NCI-H2227 (cell line): ENCODE results near the gene CTIF.

Experiments used
- DNase-seq: peaks from one replicate; lab custom pipeline; 2025; ENCODE audit not compliant: unreplicated experiment; lab: John Stamatoyannopoulos, UW

Gene CTIF

DNA sequence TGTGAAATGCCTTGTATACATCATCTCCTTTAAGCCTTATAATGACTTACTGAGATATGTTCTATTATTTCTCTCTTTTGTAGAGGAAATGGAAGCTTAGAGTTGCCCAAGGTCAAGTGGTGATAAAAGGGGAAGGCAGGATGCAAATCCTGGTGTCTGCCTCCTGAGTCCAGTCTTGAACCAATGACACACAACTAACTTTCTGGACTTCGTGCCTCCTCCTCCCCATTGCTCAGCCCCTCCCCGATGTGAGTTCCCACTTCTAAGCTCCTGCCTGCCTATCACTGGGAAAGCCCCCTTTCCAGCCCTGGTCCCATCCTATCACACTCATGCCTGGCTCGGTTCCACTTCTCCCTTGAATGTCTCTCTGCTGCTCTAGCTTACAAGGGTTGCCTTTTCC is 6.9 kb upstream of the CTIF start:
- DNase-seq = no peak

DNA sequence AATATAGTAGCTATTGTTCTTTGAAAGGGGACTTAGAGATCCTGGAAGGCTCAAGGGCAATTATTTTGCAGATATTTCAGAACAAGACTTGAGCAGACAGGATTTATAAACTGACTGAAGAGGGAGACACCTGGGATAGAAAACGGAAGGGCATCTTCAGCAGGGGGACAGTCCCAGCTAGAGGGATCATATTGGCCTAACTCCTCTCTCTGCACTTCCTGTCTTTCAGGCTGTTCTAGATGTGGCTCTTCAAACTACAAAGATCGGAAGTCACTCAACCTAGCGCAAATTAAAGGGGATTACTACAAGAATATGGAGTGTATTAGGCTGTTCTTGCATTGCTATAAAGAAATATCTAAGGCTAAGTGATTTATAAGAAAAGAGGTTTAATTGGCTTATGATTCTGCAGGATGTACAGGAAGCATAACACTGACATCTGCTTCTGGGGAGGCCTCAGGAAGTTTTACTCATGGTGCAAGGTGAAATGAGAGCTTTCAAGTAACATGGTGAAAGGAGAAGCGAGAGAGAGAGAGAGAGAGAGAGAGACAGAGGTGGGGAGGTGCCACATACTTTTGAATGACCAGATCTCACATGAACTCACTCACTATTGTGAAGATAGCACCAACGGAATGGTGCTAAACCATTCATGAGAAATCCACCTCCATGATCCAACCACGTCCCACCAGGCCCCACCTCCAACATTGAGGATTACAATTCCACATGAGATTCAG is 5.3 kb upstream of the CTIF start:
- no peak for DNase-seq

DNA sequence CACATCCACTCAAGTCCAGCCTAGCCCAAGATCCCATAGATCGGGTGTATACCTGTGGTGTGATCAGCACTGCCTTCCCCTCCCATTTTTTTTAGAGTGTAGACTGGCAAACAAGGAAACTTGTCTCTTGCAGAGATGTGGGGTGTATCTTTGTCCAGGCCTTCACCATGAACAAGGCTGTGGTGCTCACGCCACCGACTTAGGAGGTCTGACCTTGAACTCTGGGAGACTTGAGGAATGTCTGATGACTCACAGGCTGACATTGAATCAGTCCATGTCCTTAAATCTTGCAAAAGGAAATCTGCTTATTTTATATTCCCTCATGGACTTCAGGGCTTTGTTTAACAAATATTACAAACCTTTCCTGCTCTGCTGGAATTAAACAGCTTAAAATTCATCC is 4.5 kb upstream of the CTIF start:
- no peak for DNase-seq

GRCh38 chr18:48535956-48536355 is 2.9 kb upstream of the CTIF start:
- DNase-seq = no peak

DNA sequence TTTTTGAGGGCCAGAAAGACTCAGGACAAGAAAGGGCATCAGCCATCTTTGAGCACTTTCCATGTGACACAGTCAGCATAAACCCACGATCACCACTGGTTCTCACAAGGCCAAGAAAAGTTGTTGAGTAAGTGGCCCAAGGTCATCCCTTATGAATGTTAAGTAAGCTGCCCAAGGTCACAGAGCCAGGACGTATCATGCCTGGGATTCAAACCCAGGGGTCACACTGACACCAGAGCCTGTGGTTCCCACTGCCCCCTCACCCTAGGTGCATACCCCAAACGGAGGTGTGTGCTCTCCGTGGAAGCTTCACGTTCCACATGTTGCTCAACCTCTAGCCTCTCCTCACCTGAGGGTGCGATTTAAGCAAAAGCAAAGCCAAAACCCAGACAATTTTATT is 2.3 kb upstream of the CTIF start:
- DNase-seq = no peak

DNA sequence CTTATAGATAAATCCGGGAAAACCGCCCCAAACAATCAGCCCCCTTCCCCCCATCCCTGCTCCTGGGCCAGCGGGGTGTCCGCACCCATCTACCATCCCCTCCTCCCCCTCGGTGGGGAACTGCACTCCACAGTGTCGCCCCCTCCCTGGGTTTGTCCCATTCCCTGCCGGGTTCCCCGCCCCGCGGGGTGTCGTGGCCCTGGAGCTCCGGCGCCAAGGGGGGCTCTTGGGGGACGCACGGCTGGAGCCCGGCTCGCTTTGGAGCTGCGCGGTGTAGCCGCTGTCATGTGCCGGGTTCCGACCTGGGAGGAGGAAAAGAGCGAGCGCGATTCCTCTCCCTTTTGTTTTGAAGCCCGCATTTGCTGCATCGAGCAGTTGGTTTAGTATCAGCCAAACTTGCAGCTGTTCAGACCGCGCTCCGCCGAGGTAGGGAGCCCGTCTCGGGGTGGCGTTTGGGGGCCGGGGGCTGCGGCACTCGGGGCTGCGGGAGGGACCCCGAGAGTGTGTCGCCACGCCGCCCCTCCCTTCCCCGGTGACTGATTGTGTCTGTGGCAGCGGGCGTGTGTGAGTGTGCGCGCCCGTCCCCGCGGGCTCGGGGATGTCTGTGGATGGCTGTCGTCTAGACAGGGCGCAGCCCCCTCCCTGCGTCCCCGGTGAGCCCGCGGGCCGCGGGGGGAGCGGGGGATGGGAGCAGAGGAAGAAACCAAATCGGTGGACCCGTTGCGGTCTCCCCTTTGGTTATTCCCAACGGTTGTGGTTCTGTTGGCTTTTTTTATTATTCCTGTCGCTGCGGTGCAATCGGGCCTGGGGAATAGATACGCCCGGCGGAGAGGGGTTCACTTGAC is 797 bp downstream of the CTIF start:
- peak; percentile 66 for DNase-seq

- peak; percentile 70 for DNase-seq
Measured at GRCh38 chr18:48540251-48541025, 1.6 kb downstream of the CTIF start.

DNA sequence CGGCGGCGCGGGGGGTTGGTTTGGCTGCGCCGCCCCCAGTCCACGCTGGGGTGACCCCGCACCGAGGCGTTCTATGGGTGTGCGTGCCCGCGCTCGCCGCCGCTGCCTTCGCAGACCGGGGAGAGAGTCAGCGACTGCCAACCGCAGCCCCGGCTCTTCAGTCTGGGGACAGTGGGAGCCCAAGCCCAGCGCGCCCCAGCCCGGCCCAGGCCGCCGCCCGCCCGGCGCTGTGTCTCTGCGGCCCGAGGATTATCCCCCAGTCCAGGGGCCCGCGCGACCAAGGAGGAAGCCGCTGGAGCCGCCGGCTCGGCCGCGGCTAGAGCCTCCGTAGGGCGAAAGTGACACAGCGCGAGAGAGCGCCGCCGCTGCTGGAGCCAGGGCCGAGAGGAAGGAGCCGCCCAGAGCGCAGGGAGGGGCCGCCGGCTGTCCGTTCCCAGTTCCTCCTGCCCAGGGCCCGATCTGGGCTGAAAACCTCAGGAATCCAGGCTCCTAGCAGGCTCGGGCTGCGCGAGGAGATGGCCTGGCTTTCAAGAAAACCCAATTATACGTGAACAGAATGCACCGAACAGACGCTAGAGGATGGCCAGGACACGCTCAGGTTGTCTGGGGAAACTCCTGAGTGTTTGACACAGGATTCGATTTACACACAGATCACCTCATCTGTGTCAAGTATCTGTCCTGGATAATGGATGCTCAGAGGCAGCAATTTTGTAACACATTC is 2.4 kb downstream of the CTIF start:
- peak; percentile 76 for DNase-seq

GRCh38 chr18:48541747-48542400 is 3.0 kb downstream of the CTIF start:
- DNase-seq = no peak

GRCh38 chr18:48542513-48543181 is 3.8 kb downstream of the CTIF start:
- no peak for DNase-seq

GRCh38 chr18:48543228-48543627 is 4.4 kb downstream of the CTIF start:
- no peak for DNase-seq

- DNase-seq = no peak
Measured at GRCh38 chr18:48544116-48544515, 5.3 kb downstream of the CTIF start.

DNA sequence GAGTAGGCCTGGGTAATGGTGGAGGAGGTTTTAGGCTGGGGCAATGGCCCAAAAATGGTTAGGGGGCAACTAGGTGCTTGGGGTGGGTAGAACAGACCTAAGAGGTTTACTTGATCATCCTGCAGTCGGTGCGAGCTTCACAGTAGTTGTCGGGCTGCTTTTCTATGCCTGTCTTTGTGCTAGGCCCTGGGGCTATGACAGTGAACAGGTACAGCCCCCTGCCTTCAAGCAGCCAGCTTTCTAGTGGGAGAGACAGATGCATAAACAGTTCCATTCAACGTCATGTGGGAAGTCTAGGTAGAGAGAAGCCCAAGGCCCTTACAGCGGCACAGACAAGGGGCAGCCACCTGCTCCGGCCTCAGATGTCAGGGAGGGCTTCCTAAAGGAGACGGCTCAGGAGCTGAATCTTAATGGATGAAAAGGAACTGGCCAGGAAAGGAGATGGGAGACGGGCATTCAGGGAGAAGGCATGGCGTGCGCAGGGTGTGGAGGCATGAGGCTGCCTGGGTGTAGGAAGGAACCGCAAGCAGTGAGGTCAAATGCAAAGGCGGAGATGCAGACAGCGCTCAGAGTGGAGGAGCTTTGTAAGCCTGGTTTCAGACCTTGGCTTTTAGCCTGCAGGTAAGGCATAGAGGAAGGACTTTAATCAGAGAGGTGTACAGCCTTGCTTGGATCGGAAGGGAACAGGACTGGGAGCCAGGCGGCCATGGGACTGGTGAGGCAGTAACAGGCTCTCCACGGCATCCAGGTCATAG is 6.0 kb downstream of the CTIF start:
- no peak for DNase-seq

DNA sequence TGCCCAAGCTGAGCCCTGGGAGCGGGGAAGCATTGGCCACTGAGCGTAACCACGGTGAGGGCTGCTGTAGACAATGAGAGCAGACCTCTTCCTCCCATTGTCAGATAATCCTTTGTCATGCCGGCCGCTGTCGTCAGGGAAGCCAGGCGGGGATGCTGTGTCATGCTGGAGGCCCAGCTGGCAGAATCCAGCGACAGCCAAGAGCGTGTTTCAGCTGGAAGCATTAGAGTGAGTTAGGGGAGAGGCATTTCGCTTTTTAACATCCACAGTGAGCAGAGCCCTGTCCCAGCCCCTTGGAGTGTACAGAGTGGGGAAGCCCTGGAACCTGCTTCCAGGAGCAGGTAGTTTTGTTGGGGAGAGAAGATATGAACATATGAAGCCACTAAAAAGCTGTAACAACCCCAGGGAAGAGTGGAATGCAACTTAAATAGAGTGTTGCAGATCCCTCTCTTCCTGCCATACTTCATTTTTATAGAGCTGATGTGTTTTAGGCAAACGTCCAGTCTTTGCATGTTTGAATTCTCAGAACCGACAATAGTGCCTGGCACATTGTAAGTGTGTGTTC is 7.0 kb downstream of the CTIF start:
- peak; percentile 75 for DNase-seq

GRCh38 chr18:48546396-48546795 is 7.6 kb downstream of the CTIF start:
- DNase-seq = no peak

DNA sequence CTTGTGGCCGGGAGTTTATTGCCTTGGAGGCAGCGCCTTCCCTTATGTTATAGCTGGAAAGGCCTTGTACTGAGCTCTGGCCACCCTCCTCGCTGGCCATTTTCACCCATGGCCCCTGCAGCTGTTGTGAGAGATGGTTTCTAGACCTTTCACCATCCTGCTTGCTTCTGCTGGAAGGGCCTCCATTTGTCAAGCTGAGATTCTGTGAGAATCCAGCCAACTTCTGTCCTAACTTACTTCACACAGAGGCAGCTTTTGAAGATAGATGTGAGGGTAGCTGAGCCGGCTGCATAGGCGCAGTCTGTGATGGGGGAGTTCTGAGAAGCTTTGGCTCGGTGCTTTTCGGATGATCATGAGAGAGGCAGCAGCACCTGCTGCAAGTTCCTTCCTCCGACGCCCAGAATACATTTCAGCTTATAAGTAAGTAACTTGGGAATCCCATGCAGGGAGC is 8.7 kb downstream of the CTIF start:
- DNase-seq = no peak

DNA sequence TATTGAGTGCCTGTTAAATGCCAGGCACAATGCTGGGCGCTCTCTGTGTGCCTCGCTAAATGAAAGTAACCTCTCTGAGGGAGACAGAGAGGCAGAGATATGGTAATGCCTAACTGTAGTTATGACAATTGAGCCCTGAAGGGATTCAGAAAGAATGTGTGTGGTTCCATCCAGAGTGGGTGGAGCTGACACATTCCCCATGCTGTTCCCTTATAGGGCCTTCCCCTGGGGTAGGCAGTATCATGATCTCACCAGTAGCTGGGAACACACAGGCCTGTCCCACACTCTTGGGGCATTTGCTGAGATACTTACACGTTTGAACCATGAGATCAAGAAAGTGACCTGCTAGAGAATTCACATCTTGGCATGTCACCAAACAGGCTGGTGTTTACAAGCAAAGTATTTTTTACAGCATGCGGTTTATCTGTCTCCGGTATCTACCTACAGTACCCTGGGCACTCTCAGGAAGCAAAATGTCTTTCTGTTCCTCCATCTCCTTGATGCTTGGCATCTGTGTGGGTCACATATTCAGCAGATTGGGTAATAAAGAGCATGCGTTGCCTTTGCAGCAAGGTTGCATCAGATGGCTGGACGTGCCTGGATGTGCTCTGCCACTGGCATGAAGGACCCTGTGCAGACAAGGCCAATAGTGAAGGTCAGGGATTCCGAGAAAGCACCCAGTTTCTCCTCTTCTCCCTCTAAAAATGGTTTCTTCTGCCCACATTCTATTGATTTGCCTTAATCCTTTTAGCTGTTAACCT is 9.4 kb downstream of the CTIF start:
- no peak for DNase-seq

DNA sequence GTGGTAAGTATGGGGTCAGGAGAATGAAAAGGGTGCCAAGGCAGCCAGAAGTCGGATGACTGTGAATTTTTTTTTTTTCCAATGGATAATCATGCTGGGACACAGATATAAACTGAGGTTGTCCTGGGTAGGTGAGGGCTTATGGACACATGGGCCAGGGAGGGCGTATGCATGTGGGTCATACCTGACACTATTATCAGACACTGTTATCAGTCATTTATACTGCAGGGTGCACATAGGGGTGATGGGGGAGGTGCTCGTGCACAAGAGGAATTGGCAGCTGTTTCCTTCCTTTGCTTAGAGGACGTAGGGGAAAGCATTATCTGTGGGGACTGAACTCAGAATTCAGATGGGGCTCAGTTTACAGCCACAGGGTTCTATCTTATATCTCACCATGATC is 10.1 kb downstream of the CTIF start:
- no peak for DNase-seq
